SJCRH30 (cell line): Measurements from ENCODE around the gene B4GALT4. TPM values are rescaled to one million over a fixed set of nuclear protein-coding genes. Genes with fewer than 3 reads are reported as not detected.

Source experiments
- total RNA-seq: library from RNA; depleted of rRNA; stranded (reverse); fragments of >200 nt; shearing (Covaris generic); gene quantifications from 2 replicates; pipeline ENCODE4 v1.2.3, GENCODE V29; 2014; rRNA removed

The B4GALT4 gene
- total RNA-seq, 1 experiment from 2014 or later = 19.2 TPM

Other genes starting within 250 kb of the B4GALT4 start
- gene IGSF11, start 206.0 kb downstream of the B4GALT4 start, total RNA-seq = 0.08 and 0.41 TPM in 2 replicates
- gene TEX55, start 94.7 kb downstream of the B4GALT4 start, total RNA-seq = 0.10 and 0.13 TPM in 2 replicates
- not detected in 2 replicates for gene UPK1B, start 67.3 kb downstream of the B4GALT4 start, total RNA-seq
- 7.9 and 9.9 TPM in 2 replicates for gene ARHGAP31, start 53.5 kb upstream of the B4GALT4 start, total RNA-seq
- 35.7 and 38.7 TPM in 2 replicates for gene TMEM39A, start 222.7 kb upstream of the B4GALT4 start, total RNA-seq
- gene POGLUT1, start 228.1 kb upstream of the B4GALT4 start, total RNA-seq = 16.4 and 18.6 TPM in 2 replicates